GM15510 (cell line): ENCODE measurements around the gene LPIN1.

ENCODE experiments used
- POLR2A ChIP-seq: IDR thresholded peaks from 3 replicates; pipeline ENCODE4 v1.6.1; 2011; ENCODE audit warnings: borderline replicate concordance; ENCODE audit not compliant: insufficient read length; ENCODE audit errors: extremely low read depth

LPIN1 gene

DNA sequence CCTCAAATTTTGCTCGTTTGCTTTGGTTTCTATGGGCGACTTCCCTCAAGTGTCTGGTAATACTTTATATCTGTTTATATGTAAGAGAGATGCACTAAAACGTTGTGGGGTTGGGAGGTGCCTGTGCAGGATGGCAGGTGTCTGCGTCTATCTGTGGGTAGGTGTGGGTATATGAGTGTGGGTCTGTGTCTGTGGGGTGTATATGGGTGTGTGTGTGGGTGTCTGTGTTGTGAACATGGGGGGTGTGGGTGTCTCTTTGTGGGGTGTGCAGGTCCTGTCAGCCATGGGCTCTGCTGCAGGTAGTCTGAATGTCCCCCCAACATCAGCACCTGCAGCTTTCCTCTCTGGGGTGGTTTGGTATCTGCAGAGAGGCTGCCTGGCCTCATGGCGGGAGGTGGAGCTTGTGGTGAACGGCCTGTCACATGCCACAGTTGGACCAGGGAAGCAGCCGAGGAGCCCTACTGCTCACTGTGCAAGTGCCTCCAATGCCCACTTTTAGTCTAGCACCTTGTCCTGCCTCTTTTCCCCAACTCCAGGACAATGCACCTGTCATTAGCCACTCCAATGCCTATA lies 90.3 kb downstream of the LPIN1 start:
- no peak for TF ChIP-seq POLR2A

GRCh38 chr2:11837875-11838734 lies 91.7 kb downstream of the LPIN1 start:
- TF ChIP-seq POLR2A, result no peak

DNA sequence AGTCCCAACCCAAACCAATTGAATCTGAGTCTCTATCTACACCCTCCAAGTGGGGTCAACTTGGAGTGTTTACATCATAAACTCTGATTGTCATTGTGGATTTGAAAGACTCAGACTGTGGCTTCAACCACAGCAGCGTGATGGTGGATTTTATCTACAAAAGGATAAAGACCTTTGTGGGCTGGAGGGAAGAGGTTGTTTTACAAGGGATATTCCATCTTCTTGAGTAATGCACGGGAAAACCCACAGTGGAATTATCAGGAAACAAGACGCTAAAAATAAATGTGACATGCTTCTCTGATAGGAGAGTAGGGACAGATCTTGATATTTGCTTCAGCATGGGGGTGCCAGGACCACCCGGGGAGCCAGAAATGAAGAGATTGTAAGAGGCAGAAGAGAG lies 93.5 kb downstream of the LPIN1 start:
- TF ChIP-seq POLR2A, result no peak

- TF ChIP-seq POLR2A, result no peak
Measured at GRCh38 chr2:11842336-11842735, 95.9 kb downstream of the LPIN1 start.

DNA sequence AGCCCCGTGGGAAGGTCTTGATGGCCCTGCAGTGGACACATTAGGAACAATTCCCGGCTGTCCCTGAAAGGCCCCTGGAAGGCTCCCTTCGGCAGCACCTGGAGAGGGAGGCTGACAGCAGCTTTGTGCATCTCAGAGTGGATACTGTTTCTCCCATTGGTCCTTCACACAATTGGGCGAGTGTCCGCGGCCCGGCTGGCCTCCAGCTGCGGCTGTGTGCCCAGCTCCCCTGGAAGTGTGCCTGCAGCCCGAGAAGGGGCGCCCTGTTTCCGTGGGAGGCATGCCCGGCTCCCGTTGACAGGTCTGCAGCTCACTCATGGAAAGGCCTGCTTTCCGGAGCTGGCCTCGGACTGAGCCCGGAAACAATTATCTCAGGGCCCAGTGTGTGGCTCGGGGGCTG lies 103.7 kb downstream of the LPIN1 start:
- TF ChIP-seq POLR2A, result no peak

DNA sequence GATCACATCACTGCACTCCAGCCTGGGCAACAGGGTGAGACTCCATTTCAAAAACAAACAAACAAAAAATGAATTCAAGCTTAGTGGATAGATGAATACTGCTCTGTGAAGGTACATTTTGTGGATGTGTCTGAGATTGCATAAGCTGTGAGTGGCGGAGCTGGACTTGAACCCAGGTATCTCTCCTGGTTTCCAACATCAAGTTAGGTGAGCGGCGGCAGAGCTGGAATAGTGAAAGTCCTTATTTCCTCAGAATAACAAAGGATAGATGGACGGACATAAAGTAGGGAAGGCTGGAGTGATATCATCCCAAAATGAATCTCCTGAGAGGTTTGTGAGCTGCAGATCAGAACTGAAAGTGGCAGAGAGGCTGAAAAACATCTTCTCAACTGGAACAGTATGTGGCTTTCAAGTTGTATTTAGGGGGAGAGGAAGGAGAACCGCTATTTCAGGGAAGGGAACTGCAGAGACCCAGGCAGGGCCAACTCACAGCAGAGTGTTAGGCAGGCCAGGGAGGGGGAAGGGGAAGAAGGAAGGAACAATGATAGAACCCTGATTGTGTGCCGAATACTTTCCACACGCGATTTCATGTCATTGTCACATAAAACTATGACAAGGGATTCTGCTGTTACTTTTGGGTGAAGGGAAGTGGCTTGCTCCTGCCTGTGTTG lies 106.2 kb downstream of the LPIN1 start:
- TF ChIP-seq POLR2A, result no peak

DNA sequence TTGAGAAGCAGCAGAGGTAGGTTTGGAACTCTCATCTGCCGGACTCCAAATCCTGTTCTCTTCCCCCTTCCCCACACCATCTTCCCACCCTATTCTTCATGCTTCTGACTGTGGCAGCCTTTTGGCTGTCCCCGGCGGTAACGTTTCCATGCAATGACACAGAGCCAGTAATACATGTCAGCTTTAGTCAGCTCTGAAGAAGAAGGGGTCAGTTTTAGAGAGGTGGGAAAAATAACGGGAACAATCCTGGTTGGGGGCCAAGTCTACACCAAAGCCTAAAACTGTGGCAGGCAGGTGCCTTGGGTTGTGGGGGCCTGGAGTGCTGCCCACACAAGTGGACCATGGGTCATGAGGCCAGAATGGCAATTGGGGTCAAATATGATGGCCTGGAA lies 106.8 kb downstream of the LPIN1 start:
- TF ChIP-seq POLR2A, result no peak

- TF ChIP-seq POLR2A, result no peak
Measured at GRCh38 chr2:11855064-11855760, 108.8 kb downstream of the LPIN1 start.

DNA sequence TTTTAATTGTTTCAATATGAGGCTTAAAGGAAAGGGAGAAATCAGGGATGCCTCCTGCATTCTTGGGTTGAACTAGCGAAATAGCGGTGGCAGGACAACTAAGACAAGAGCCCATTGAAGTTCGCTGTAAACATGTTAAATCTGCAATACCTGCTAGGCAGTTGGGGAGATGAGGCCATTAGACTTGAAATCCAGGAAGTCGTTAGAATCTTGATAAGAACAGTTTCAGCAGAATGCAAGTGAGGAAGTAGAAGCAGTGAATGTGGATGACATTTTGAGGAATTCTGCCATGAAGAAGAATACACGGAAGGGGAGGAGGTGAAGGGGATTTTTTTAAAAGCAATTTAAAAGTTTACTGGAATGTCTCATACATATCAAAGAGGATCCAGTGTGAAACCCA lies 109.7 kb downstream of the LPIN1 start:
- TF ChIP-seq POLR2A, result no peak

GRCh38 chr2:11858883-11859282 lies 112.5 kb downstream of the LPIN1 start:
- TF ChIP-seq POLR2A, result no peak

- no peak for TF ChIP-seq POLR2A
Measured at GRCh38 chr2:11861044-11861443, 114.6 kb downstream of the LPIN1 start.

- no peak for TF ChIP-seq POLR2A
Measured at GRCh38 chr2:11862049-11862448, 115.6 kb downstream of the LPIN1 start.

DNA sequence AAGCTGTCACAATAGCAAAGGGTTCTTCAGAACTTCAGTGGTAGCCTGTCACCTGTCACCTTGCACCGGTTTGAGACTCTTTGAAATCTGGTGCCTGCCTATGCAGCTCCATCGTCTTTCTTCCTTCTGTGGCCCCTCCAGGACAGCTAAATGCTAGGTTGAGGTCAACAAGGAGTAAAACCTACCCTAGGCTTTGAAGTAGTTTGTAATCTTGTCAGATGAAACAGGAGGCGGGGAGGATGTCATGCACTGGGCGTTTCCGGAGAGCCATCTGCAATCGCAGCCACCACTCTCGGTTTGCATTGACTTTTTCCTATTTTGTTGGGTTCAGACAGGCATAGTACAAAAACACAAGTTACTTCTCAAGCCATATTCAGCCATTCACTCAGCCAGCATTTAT lies 116.7 kb downstream of the LPIN1 start:
- no peak for TF ChIP-seq POLR2A

- no peak for TF ChIP-seq POLR2A
Measured at GRCh38 chr2:11863513-11864328, 117.3 kb downstream of the LPIN1 start.
